LNCAP (cell line): ENCODE data around the gene AFAP1.

Experiments
- CTCF ChIP-seq: fragments of 450-650 bp; IDR thresholded peaks from 2 replicates; pipeline ENCODE4 v1.5.1; 2017; ENCODE audit warnings: mild to moderate bottlenecking

The AFAP1 gene

GRCh38 chr4:7799306-7799705 lies 140.4 kb downstream of the AFAP1 start:
- no peak for TF ChIP-seq CTCF

GRCh38 chr4:7798178-7798995 lies 141.3 kb downstream of the AFAP1 start:
- TF ChIP-seq CTCF = no peak

DNA sequence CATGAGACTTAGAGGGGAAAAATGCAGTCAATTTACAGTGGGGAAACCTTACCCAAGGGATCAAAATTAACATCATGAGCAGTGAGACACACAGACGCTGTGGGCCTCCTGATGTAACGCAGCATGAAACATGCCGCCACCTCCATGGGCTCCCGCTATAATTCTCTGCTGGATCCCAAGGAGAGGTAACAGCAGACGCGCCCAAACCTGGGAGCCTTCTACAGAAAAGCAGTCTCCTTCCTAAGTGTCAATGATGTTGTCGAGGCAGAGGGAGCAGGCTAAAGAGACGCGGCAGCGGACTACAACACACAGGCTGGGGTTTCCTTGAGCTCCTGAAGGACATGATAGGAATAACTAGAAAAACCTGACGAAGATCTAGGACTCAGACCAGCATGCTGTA lies 142.3 kb downstream of the AFAP1 start:
- TF ChIP-seq CTCF = no peak

DNA sequence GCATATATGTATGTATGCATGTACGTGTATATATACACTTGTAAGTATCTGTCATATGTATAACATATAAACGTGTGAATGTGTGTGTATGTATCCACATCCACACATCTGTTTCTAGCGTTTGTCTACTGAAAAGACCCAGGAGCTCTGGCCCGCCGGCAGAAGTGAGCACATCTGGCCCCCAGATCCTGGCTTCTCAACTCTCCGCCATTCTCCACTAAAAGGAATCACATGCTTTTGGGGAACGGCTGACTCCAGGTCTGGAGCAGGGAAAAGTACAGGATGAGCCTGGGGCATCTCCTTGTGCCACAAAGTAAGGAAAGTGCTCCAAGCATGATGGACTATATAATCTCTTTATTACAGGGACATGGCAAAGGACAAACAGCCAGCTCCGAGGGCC lies 143.7 kb downstream of the AFAP1 start:
- no peak for TF ChIP-seq CTCF

GRCh38 chr4:7793186-7793585 lies 146.5 kb downstream of the AFAP1 start:
- no peak for TF ChIP-seq CTCF

- no peak for TF ChIP-seq CTCF
These were observed 147.0 kb downstream of the AFAP1 start for GRCh38 chr4:7792616-7793015.

DNA sequence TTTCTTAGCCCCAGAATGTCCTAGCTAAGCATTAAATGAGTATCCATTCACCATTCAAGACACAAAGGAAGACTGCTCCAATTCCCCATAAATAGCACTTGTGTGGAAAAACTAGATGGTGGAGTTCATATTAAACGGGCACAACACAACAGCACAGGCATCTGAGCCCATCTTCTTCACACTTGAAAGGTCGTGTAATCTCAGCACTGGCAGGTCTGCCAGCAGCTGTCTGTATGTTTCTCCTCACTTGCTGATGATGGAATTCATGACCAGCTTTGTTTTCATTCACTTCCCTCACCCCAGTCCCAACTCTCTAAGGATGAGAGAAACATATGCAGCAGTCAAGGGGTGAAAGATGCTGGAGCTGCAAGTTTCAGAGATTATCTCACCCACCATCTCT lies 148.7 kb downstream of the AFAP1 start:
- no peak for TF ChIP-seq CTCF

GRCh38 chr4:7790023-7790422 lies 149.6 kb downstream of the AFAP1 start:
- TF ChIP-seq CTCF = no peak
